ENCODE data around the gene DUSP3. TPM values are rescaled to one million over a fixed set of nuclear protein-coding genes. Genes with fewer than 3 reads are reported as not detected.

Gene DUSP3
- total and polyA plus RNA-seq, 2 of the 13 experiments (the other 11 are each of a cell fraction or from before 2014, with no cell fraction given), result 60.0 to 71.5 TPM

DNA sequence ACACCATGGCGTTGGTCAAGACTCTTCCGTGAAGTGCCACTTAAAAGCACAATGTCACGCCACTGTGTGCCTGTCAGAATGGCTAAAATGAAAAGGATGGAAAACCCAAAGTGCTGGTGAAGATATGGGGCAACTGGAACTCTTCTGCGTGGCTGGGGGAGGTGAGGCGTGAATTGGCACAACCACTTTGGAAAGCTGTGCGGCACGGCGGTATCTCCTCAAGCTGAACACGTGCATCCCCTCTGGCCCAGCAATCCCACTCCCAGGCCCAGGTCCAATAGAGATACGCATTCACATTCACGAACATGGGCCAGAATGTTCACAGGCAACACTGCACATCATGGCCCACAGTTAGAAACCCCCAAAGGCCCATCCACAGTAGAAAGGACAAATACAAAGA, 8.9 kb downstream of the DUSP3 start:
- no peak for DNase-seq (ENCODE audit: low spot score)
- FAIRE-seq, result no peak
- ATAC-seq, result no peak
- intact Hi-C loops (cut with micrococcal nuclease; ENCODE audit: unreplicated experiment) (loop anchor here (10.0 kb wide), 1 partner anchor 245 kb away; no protein-coding TSS in a partner anchor), in situ Hi-C loops (cut with HindIII; ENCODE audit: extremely low pct_ligation_motif_present, low pct_unique_long_range_greater_than_20kb) (loop anchor here (10.0 kb wide), 1 partner anchor 255 kb away; no protein-coding TSS in a partner anchor)
- BruUV-seq (replicated peaks), result no TSS peak
- Histone ChIP-seq H2AFZ (ENCODE audit: low read length) (no peak overlapping the region), H3K4me3 (replicated peaks in 1 of 3; ENCODE audit: insufficient read depth in 1 of 3, low read depth in 2 of 3, low read length in 3 of 3) (no peak overlapping the region), H3K36me3 (replicated peaks in 1 of 2; ENCODE audit: control insufficient read depth in 1 of 2, insufficient read depth in 2 of 2, low read length in 2 of 2) (peaks cover 26 to 44% of the 10 kb centered on the region in 2 experiments), H3K27ac (ENCODE audit: extremely low read length, insufficient read depth, low read length) (no peak overlapping the region), H3K9ac (ENCODE audit: insufficient read depth, low read depth, low read length) (no peak overlapping the region), H3K79me2 (ENCODE audit: insufficient read depth, low read length) (peaks cover under 1% of the 10 kb centered on the region), H3K4me1 (ENCODE audit: insufficient read depth, low read length) (peaks cover 40% of the 10 kb centered on the region), H3K9me3 (ENCODE audit: low read length) (no peaks in the 10 kb centered on the region), H3K27me3 (ENCODE audit: control insufficient read depth in 1 of 2, insufficient read depth in 2 of 2, low read length in 2 of 2) (no peaks in the 10 kb centered on the region), H4K20me1 (ENCODE audit: insufficient read depth, low read length) (no peaks in the 10 kb centered on the region), H3K4me2 (ENCODE audit: low read depth, low read length) (no peak overlapping the region)
- TF ChIP-seq RNF219 (CRISPR knock-in tag; IDR thresholded peaks at IDR 0.05) (no peak), SNAPC5 (CRISPR knock-in tag; IDR thresholded peaks at IDR 0.05; ENCODE audit: borderline replicate concordance) (no peak), CCAR2 (optimal IDR thresholded peaks at IDR 0.05; ENCODE audit: low read depth, low read length) (no peak), ZNF12 (CRISPR knock-in tag; IDR thresholded peaks at IDR 0.05) (no peak), AGO2 (optimal IDR thresholded peaks at IDR 0.05; ENCODE audit: low read depth, low read length) (peak; percentile 10), ZMAT3 (CRISPR knock-in tag; conservative IDR thresholded peaks at IDR 0.05) (no peak), IKZF1 (IDR thresholded peaks at IDR 0.05) (no peak)
- CTCF ChIA-PET (ENCODE audit: low intra/inter-chr PET ratio, low total read pairs), result no interaction called here
- POLR2A ChIA-PET, result no interaction called here
- 95% methylated on average over 11 of the region's 11 CpGs for WGBS (ENCODE audit: low lambda C conversion rate)
